H1 (cell line): ENCODE measurements around the gene EDEM1. TPM values are rescaled to one million over a fixed set of nuclear protein-coding genes. Genes with fewer than 3 reads are reported as not detected.

Experiments
- CTCF ChIA-PET: fragments of 300-600 bp; sonication (Branson Sonifier 250); formaldehyde crosslinking; loops from one replicate; lab custom pipeline; 2021; ENCODE audit not compliant: partially characterized antibody; lab: Charles Lee
- POLR2A ChIA-PET: fragments of 300-600 bp; sonication (Branson Sonifier 250); formaldehyde crosslinking; loops from one replicate; lab custom pipeline; 2021; ENCODE audit warnings: inconsistent platforms; ENCODE audit not compliant: partially characterized antibody; lab: Charles Lee
- DNase-seq, 2 experiments: peaks; one replicate each; pipeline versions ENCODE4 v3.0.0 to v3.0.0-alpha.2; 2010 to 2022; ENCODE audit warnings: low spot score in 2 of 2, low read depth in 1 of 2, mixed read lengths in 1 of 2
- FAIRE-seq: peaks from 2 replicates; lab custom pipeline; 2011; peaks lifted over from hg19 to GRCh38; lab: Jason Lieb, UNC
- H2AFZ ChIP-seq: 2 replicates; pipeline ENCODE4 v1.8.1; 2012; ENCODE audit warnings: low read length, inconsistent platforms
- H2AK5ac ChIP-seq: 2 replicates; pipeline ENCODE4 v1.6.1; 2013; ENCODE audit warnings: low read depth, low read length
- H2BK120ac ChIP-seq: replicated peaks from 2 replicates; pipeline ENCODE3; 2013; ENCODE audit warnings: low read depth, low read length, inconsistent platforms
- H2BK12ac ChIP-seq: 2 replicates; pipeline ENCODE4 v1.6.1; 2013; ENCODE audit warnings: low read depth, low read length
- H2BK15ac ChIP-seq: 2 replicates; pipeline ENCODE4 v1.6.1; 2013; ENCODE audit warnings: low read length
- H2BK20ac ChIP-seq: 2 replicates; pipeline ENCODE4 v1.6.1; 2013; ENCODE audit warnings: low read length
- H2BK5ac ChIP-seq: 2 replicates; pipeline ENCODE4 v1.6.1; 2013; ENCODE audit warnings: low read depth, low read length
- H3K14ac ChIP-seq: 2 replicates; pipeline ENCODE4 v1.6.1; 2013; ENCODE audit warnings: inconsistent platforms; ENCODE audit not compliant: insufficient read length
- H3K18ac ChIP-seq: 2 replicates; pipeline ENCODE4 v1.6.1; 2013; ENCODE audit warnings: low read length; ENCODE audit errors: extremely low read depth
- H3K23ac ChIP-seq: 2 replicates; pipeline ENCODE4 v1.6.1; 2013; ENCODE audit warnings: inconsistent platforms; ENCODE audit not compliant: insufficient read length
- H3K23me2 ChIP-seq: 2 replicates; pipeline ENCODE4 v1.6.1; 2013; ENCODE audit warnings: low read depth, low read length
- H3K27ac ChIP-seq: 2 replicates; pipeline ENCODE4 v1.6.1; 2011; ENCODE audit warnings: low read depth, low read length, inconsistent platforms
- H3K27me3 ChIP-seq, 4 experiments: replicated peaks in 1 of 4; 1 replicate in 1 of 4; 2 replicates in 3 of 4; pipeline versions ENCODE4 v1.6.1 to v1.8.1; 2011 to 2013; ENCODE audit warnings: low read length in 3 of 4, mild to moderate bottlenecking in 3 of 4, inconsistent platforms in 2 of 4, mixed read lengths in 2 of 4, moderate library complexity in 1 of 4; ENCODE audit not compliant: control insufficient read depth in 3 of 4, insufficient read depth in 3 of 4; ENCODE audit errors: extremely low read depth in 1 of 4
- H3K36me3 ChIP-seq, 4 experiments: 2 replicates each; pipeline versions ENCODE4 v1.6.1 to v1.8.1; 2011 to 2013; ENCODE audit warnings: mild to moderate bottlenecking in 4 of 4, low read length in 3 of 4, moderate library complexity in 2 of 4, control low read depth in 1 of 4, inconsistent platforms in 1 of 4; ENCODE audit not compliant: insufficient read depth in 4 of 4, control insufficient read depth in 2 of 4
- H3K4ac ChIP-seq: replicated peaks from 2 replicates; pipeline ENCODE3; 2013; ENCODE audit warnings: low read length, low read depth, mixed read lengths, inconsistent platforms; ENCODE audit not compliant: insufficient read length
- H3K4me1 ChIP-seq, 4 experiments: replicated peaks in 1 of 4; 1 replicate in 1 of 4; 2 replicates in 3 of 4; pipeline versions ENCODE4 v1.6.1 to v1.8.1; 2011 to 2013; ENCODE audit warnings: low read length in 3 of 4, inconsistent platforms in 2 of 4, mixed read lengths in 1 of 4; ENCODE audit not compliant: insufficient read depth in 4 of 4, control insufficient read depth in 3 of 4
- H3K4me2 ChIP-seq, 2 experiments: 2 replicates each; pipeline versions ENCODE4 v1.6.1 to v1.8.1; 2011 to 2013; ENCODE audit warnings: low read depth in 2 of 2, low read length in 2 of 2, control low read depth in 1 of 2, inconsistent platforms in 1 of 2, mild to moderate bottlenecking in 1 of 2; ENCODE audit not compliant: insufficient read depth in 1 of 2
- H3K4me3 ChIP-seq, 4 experiments: fragments of 200-600, 300-600 bp in 1 of 4; sonication (generic), shearing (Covaris generic), sonication (Bioruptor Twin) in 1 of 4; 2 replicates each; pipeline versions ENCODE4 v1.5.1 to v1.8.1; 2011 to 2016; ENCODE audit warnings: low read length in 4 of 4, low read depth in 3 of 4, control low read depth in 2 of 4, inconsistent platforms in 2 of 4, mild to moderate bottlenecking in 2 of 4, mixed read lengths in 1 of 4, moderate library complexity in 1 of 4; ENCODE audit not compliant: insufficient read depth in 2 of 4; ENCODE audit errors: extremely low read depth in 1 of 4
- H3K56ac ChIP-seq: replicated peaks from 2 replicates; pipeline ENCODE3; 2013; ENCODE audit warnings: low read depth, mild to moderate bottlenecking, mixed read lengths, low read length, inconsistent platforms; ENCODE audit not compliant: insufficient read length
- H3K79me1 ChIP-seq: 2 replicates; pipeline ENCODE4 v1.6.1; 2013; ENCODE audit warnings: low read depth, low read length, control low read depth
- H3K79me2 ChIP-seq, 2 experiments: 2 replicates each; pipeline versions ENCODE4 v1.6.1 to v1.8.1; 2012 to 2013; ENCODE audit warnings: low read length in 2 of 2, mild to moderate bottlenecking in 2 of 2, inconsistent platforms in 1 of 2; ENCODE audit not compliant: insufficient read depth in 2 of 2, control insufficient read depth in 1 of 2
- H3K9ac ChIP-seq, 4 experiments: replicated peaks in 1 of 4; 1 replicate in 1 of 4; 2 replicates in 3 of 4; pipeline versions ENCODE4 v1.6.1 to v1.8.1; 2011 to 2013; ENCODE audit warnings: low read depth in 3 of 4, low read length in 3 of 4, control low read depth in 2 of 4, mild to moderate bottlenecking in 2 of 4, moderate library complexity in 2 of 4, inconsistent platforms in 1 of 4; ENCODE audit errors: extremely low read depth in 1 of 4
- H3K9me3 ChIP-seq, 2 experiments: 2 replicates each; pipeline versions ENCODE4 v1.6.1 to v1.8.1; 2012 to 2013; ENCODE audit warnings: mild to moderate bottlenecking in 2 of 2, moderate library complexity in 2 of 2, control low read depth in 1 of 2, inconsistent platforms in 1 of 2, low read depth in 1 of 2, low read length in 1 of 2, mixed read lengths in 1 of 2; ENCODE audit not compliant: insufficient read depth in 2 of 2
- H4K20me1 ChIP-seq, 2 experiments: replicated peaks in 1 of 2; 2 replicates each; pipeline versions ENCODE3 to v1.8.1; 2011 to 2013; ENCODE audit warnings: inconsistent platforms in 2 of 2, low read length in 2 of 2, mild to moderate bottlenecking in 1 of 2; ENCODE audit not compliant: insufficient read depth in 2 of 2, control insufficient read depth in 1 of 2
- H4K5ac ChIP-seq: 2 replicates; pipeline ENCODE4 v1.6.1; 2013; ENCODE audit warnings: low read length, low read depth, mixed read lengths, inconsistent platforms; ENCODE audit not compliant: insufficient read length
- H4K8ac ChIP-seq: 2 replicates; pipeline ENCODE4 v1.8.0; 2013; ENCODE audit warnings: mild to moderate bottlenecking, moderate library complexity, low read length, inconsistent platforms; ENCODE audit not compliant: insufficient read depth; ENCODE audit errors: extremely low read depth
- H4K91ac ChIP-seq: replicated peaks from 2 replicates; pipeline ENCODE3; 2013; ENCODE audit warnings: low read length, mixed read lengths, inconsistent platforms; ENCODE audit not compliant: insufficient read length
- ATF3 ChIP-seq: IDR thresholded peaks from 2 replicates; pipeline ENCODE4 v1.6.1; 2011; ENCODE audit warnings: low read depth, mild to moderate bottlenecking, low read length; ENCODE audit not compliant: insufficient read depth
- CTBP2 ChIP-seq: IDR thresholded peaks from 2 replicates; pipeline ENCODE4 v1.7.0; 2011; ENCODE audit warnings: borderline replicate concordance, mild to moderate bottlenecking, moderate library complexity, mixed read lengths, low read length; ENCODE audit not compliant: insufficient read depth, insufficient read length
- HDAC2 ChIP-seq, 2 experiments: fragments of 300-600 bp in 1 of 2; sonication (generic) in 1 of 2; IDR thresholded peaks; 2 replicates each; pipeline ENCODE4 v1.6.1; 2011 to 2012; ENCODE audit warnings: low read depth in 2 of 2, low read length in 2 of 2, mild to moderate bottlenecking in 2 of 2, moderate library complexity in 2 of 2, borderline replicate concordance in 1 of 2, inconsistent platforms in 1 of 2
- KDM1A ChIP-seq: fragments of 200-600, 300-600 bp; sonication (generic); IDR thresholded peaks from 2 replicates; pipeline ENCODE4 v1.7.1; 2016; ENCODE audit warnings: mild to moderate bottlenecking, low read length, borderline replicate concordance
- RXRA ChIP-seq: IDR thresholded peaks from 2 replicates; pipeline ENCODE4 v1.6.1; 2011; ENCODE audit warnings: low read depth, mild to moderate bottlenecking, low read length, moderate library complexity; ENCODE audit not compliant: insufficient read depth
- SUZ12 ChIP-seq: fragments of 200-600 bp; sonication (generic); IDR thresholded peaks from 2 replicates; pipeline ENCODE4 v1.6.1; 2012; ENCODE audit warnings: mild to moderate bottlenecking, inconsistent platforms, low read length, moderate library complexity, mixed read lengths
- TCF12 ChIP-seq: IDR thresholded peaks from 2 replicates; pipeline ENCODE4 v1.6.1; 2011; ENCODE audit warnings: low read depth, mild to moderate bottlenecking, low read length
- WGBS, 2 experiments: shearing (Covaris generic) in 1 of 2; methylation state at CpG; one replicate each; pipeline versions ENCODE4 v1.1.6 to v1.1.7; 2013 to 2015; ENCODE audit warnings: low lambda C conversion rate in 2 of 2, mixed read lengths in 2 of 2, inconsistent platforms in 1 of 2, low coverage in 1 of 2, missing lambda C conversion rate in 1 of 2; ENCODE audit not compliant: insufficient replicate concordance in 2 of 2, insufficient coverage in 1 of 2, insufficient read length in 1 of 2; ENCODE audit errors: extremely low coverage in 1 of 2, missing lambda C conversion rate in 1 of 2; 5-methylcytosine and 5-hydroxymethylcytosine counted together
- polyA plus RNA-seq, 7 experiments: library from polyadenylated mRNA; depleted of rRNA in 3 of 7; stranded (reverse) in 5 of 7; unstranded in 2 of 7; fragments of >200 nt in 5 of 7; fragments of 200-250 nt in 2 of 7; gene quantifications; 1 replicate in 5 of 7; 2 replicates in 1 of 7; 4 replicates in 1 of 7; pipeline versions ENCODE4 v1.2.1 to v1.2.3, GENCODE V29; 2011 to 2013; ENCODE audit warnings: missing spikeins in 2 of 7, mixed read lengths in 2 of 7
- total RNA-seq: library from RNA; stranded (reverse); fragmentation: NEBNext Ultra II Directional; extraction: Animal tissue kit (Norgen Biotek cat#: 25700); gene quantifications from 2 replicates; pipeline ENCODE4 v1.2.1, GENCODE V29; 2021

The EDEM1 gene
- total and polyA plus RNA-seq, 2 of the 8 experiments (the other 6 are each of a cell fraction or from before 2014, with no cell fraction given): 4.8 to 16.4 TPM

- ChIA-PET POLR2A (interaction anchor here (0.7 to 1.4 kb wide), 2 partner anchors 15 to 19 kb away, joined by 4 to 5 read pairs; no protein-coding TSS in a partner anchor), CTCF (interaction anchor here (0.8 to 2.6 kb wide), 4 partner anchors 14 to 44 kb away, joined by 3 to 7 read pairs (median 4); no protein-coding TSS in a partner anchor)
- H3K9ac ChIP-seq: no peak overlapping the region
Measured at GRCh38 chr3:5166846-5167245, 20.7 kb upstream of the EDEM1 start.

More at GRCh38 chr3:5166846-5167245, 20.7 kb upstream of the EDEM1 start:
- H3K4ac ChIP-seq: no peak overlapping the region
- TF ChIP-seq KDM1A: no peak
- TF ChIP-seq CTBP2: no peak
- TF ChIP-seq RXRA: no peak
- TF ChIP-seq TCF12: no peak
- TF ChIP-seq ATF3: no peak
- no peak for TF ChIP-seq SUZ12
- no peak for TF ChIP-seq HDAC2 (IDR thresholded peaks at IDR 0.05; ENCODE audit: borderline replicate concordance in 1 of 2, low read depth in 2 of 2, low read length in 2 of 2)
- H2BK15ac ChIP-seq: no peak overlapping the region
- no peak overlapping the region for H2AK5ac ChIP-seq
- H3K79me1 ChIP-seq: no peaks in the 10 kb centered on the region; the same call in 1 of the 2 replicates
- H2BK5ac ChIP-seq: no peak overlapping the region
- no peaks in the 10 kb centered on the region for H3K23me2 ChIP-seq
- DNase-seq (no peak), FAIRE-seq (no peak)
- no peak overlapping the region for H3K4me2 ChIP-seq
- no peak overlapping the region for H4K5ac ChIP-seq
- H3K27ac ChIP-seq: no peak overlapping the region
- no peak overlapping the region for H3K4me3 ChIP-seq
- peaks cover 0 to 7% of the 10 kb centered on the region in 2 experiments for H4K20me1 ChIP-seq
- H3K56ac ChIP-seq: no peak overlapping the region
- no peak overlapping the region for H2BK12ac ChIP-seq
- no peak overlapping the region for H2BK120ac ChIP-seq
- no peaks in the 10 kb centered on the region for H3K9me3 ChIP-seq
- no peak overlapping the region for H3K23ac ChIP-seq
- no peak overlapping the region for H2AFZ ChIP-seq
- peak overlapping the region; percentile 71; the same call in 1 of the 2 replicates for H3K18ac ChIP-seq
- H3K27me3 ChIP-seq: no peaks in the 10 kb centered on the region
- no peaks in the 10 kb centered on the region; a peak in 1 of 8 replicates for H3K36me3 ChIP-seq
- no peak overlapping the region for H4K8ac ChIP-seq
- H2BK20ac ChIP-seq: no peak overlapping the region
- 73% methylated on average over 2 of the region's 2 CpGs; no CpG with 5 or more reads in 1 of the 2 experiments for WGBS, 2 experiments
- H3K4me1 ChIP-seq: peaks cover 0 to 4% (median 3%) of the 10 kb centered on the region in 4 experiments; a peak in 5 of 7 replicates
- peaks cover 6 to 69% of the 10 kb centered on the region in 2 experiments for H3K79me2 ChIP-seq
- no peak overlapping the region for H3K14ac ChIP-seq
- H4K91ac ChIP-seq: peak overlapping the region; percentile 74
